Fibroblast of peridontal ligament (primary cell): ENCODE results near the gene CHPF.

Experiments used
- DNase-seq: peaks from one replicate; pipeline ENCODE4 v3.0.0-alpha.2; 2010; ENCODE audit errors: extremely low read depth

Gene CHPF

GRCh38 chr2:219543596-219544358 lies at the start of gene CHPF, which contains the start of gene TMEM198:
TSS of gene CHPF (minus strand) at chr2:219543809. CDS start at chr2:219543538, 271 bp downstream.
TSS of gene TMEM198 (plus strand) at chr2:219544028. CDS start at chr2:219544728, 700 bp downstream.
- peak; percentile 97 for DNase-seq

DNA sequence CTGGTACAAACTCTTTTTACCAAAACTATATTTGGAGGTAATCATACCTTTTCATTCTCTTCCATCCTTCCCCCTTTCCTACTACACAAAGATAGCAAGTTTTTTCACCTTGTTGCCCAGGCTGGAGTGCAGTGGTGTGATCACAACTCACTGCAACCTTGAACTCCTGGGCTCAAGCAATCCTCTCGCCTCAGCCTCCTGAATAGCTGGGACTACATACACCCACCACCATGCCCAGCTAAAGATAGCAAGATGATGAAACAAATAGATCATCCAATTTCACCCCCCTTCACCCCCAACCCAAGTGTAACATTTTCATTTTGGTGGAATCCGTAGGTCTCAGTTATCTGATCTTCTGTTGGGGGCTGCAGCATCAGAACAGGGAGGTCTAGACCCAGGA lies 49.5 kb upstream of the CHPF start:
- DNase-seq = no peak

GRCh38 chr2:219592736-219593135 lies 49.1 kb upstream of the CHPF start:
- DNase-seq = no peak

DNA sequence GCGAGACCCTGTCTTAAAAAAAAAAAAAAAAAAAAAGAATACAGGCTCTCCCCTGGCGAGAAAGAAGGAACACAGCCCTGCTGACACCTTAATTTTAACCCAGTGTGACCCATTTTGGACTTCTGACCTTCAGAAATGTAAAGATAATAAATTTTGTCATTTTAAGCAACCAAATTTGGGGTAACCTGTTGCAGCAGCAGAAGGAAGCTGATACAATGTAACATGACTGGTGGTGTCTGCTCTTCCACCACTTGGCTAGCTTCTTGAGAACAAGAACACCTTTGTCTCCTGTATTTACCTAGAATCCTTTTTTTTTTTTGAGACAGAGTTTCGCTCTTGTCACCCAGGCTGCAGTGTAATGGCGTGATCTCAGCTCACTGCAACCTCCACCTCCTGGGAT lies 47.5 kb upstream of the CHPF start:
- DNase-seq = no peak

DNA sequence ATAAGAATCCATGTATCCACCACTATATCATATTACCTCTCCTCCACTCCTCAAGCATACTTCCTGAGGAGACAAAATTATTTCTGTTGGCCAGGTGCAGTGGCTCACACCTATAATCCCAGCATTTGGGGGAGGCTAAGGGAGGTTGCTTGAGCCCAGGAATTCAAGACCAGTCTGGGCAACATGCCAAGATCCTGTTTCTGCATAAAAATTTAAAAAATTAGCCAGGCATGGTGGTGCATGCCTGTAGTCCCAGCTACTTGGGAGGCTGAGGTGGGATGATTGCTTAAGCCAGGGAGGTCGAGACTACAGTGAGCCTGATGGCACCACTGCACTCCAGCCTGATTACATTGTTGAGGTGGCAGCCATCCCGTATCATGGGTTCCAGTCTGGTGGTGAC lies 37.7 kb upstream of the CHPF start:
- no peak for DNase-seq

GRCh38 chr2:219578811-219579613 lies 35.4 kb upstream of the CHPF start:
- DNase-seq = peak; percentile 46

DNA sequence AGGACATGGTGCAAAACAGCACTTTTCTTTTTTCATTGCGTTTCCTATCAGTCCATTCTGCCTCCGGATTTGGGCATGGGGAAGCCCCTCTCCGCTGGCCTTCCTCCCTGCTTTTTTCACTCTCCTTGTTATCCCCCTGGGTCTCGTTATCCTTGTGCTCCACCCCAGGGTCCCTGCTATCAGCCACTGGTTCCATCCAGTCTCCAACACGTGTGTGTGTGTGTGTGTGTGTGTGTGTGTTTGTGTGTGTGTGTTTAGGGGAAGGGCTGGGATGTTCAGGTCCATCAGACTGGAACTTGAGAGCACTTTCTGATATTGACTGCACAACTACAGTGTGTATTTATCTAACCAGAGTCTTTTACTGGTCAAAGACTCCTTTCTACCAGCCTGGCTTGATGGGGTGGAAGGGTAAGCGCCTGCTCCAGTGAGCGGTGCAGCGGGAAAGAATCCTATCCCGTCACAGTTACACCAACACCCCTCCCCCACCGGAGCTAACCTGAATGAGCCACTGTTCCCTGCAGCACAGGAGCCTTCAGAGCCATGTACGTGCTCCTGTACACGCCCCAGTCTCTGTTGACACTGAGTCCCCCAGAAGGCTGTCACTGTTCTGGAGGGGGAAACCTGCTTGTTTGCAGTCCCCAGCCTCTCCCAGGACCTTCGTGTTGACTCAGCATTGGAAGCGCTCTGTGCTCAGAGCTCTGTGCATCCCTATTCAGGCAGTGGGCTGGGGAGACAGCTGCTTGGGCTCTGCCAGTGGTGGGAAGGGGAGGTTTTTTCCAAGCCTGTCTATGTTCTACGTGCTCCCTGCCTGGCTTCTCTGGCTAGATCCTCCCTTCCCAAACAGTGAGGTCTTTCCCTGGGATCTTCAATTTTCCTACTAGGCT lies 33.1 kb upstream of the CHPF start:
- no peak for DNase-seq

DNA sequence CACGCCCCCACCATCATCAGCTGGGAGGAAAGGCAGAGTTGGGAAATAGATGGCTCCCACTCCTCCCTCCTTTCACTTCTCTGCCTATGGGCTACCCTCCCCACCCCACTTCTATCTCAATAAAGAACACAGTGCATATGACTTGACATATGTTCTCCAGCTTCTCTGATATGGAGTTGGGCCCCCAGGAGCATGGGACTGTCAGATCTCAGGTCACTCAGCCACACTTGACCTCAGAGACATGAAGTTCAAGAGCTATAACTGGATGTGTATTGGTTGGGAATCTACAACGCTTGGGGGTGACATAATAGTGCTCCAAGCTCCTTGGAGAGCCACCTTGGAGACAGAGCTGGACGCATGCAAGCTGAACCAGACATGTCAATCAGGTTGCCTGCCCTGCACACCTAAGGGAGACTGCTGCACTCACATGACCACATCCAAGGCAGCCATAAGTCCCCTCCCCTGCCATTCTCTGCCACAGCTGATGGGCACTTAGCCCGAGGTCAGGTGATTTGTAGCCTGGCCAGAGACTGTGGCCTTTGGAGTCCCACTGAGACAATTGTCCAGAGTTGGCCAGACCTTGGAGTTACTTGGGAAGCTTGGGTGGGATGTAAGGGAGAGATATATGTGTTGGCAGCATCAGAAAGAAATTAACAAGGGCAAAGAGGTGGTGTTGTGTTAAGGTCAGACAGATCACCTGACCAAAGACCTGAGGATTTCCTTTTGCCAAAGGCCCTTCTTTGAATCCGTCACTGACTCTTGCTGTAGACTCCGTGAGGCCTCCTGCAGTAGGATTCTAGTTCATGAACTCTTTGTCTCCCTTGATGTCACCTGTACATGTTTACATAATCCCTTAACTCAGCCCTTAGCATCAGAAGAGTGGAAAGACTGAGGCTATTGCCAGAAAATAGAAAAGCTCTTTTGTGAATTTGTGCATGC lies 32.2 kb upstream of the CHPF start:
- DNase-seq = no peak

- no peak for DNase-seq
Observed at GRCh38 chr2:219574484-219575311, 31.1 kb upstream of the CHPF start.

DNA sequence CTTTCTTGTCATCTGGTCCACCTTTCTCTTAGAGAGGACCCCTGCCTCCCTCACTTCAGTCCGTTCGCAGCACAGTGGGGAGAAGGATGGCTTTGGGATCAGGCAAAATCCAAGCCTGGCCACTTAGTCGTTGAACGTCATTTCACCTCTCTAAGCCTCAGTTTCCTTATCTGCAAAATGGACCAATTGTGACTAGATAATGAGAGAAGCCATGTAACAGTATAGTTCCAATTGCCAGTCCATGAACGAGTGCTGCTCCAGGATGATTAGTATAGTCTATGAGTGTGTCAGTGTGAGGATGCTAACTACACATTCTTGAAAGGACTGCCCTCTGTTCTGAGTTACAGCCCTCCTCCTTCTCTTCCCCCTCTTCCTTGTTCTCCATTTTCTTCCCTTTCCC lies 29.6 kb upstream of the CHPF start:
- DNase-seq = no peak

DNA sequence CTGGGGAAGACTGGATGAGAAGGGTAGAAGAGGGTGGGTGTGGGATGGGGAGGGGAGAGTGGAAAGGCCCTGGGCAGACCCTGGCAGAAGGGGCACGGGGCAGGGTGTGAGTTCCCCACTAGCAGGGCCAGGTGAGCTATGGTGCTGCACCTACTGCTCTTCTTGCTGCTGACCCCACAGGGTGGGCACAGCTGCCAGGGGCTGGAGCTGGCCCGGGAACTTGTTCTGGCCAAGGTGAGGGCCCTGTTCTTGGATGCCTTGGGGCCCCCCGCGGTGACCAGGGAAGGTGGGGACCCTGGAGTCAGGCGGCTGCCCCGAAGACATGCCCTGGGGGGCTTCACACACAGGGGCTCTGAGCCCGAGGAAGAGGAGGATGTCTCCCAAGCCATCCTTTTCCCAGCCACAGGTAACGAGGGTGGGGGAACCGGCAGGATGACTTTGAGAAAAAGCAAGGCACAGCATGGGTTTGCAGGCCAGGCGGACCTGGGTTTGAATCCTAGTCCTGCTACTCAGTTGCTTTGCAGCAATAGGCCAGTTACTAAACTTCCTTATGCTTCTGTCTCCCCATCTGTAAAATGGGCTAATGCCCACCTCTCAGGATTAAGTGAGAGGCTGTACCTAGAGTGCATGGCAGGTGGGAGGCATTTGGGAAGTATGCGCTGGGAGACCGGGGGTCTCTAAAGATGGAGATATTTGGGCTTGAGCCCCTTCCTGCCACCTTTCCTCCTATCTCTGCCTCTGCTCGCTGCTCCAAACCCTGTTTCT lies 28.8 kb upstream of the CHPF start, which contains the start of gene INHA:
TSS of gene INHA (plus strand) at position 74 of the 765 bp plus-strand sequence. CDS start at position 139, 65 bp downstream.
- no peak for DNase-seq

DNA sequence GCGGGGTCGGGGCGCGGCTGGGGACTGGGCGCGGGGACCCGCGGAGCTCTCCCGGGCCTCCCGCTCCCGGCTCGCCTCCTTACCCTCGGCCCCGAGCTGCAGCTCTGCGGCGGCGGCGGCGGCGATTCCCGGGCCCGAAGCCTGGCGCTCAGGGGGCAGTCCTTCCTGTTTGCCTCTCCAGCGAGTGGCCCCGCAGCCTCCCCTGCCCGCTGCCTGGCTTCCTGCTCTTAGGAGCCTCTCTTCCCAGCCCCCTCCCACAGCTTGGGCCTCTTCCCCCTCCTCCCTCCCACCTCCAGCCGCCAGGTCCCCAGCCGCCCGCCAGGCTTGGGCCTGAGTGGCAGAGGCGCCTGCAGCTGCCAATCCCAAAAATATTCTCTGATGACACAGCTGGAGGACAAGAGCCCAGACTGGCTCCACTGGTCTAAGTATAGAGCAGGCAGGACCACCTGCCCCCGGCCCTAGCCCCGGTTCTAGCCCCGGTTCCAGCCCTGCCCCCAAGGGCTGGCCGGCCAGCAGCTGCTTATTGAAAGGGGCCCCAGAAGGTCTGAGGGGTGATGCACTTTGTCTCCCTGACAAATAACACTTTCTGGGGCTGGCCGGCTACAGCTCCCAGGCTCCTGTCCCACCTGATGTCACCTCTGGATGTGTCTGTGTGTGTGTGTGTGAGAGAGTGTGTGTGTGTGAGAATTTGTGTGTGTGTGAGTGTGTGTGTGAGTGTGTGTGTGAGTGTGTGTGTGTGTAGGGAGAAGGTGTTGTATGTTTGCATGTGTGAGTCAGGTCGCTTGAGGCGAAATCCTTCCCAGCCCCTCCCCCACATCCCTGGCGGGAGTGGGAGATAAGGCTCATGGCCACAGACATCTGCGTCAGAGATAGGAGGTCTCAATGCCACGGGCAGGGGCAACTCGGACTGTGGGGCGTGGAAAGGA lies 28.0 kb upstream of the CHPF start, which contains the start of gene OBSL1:
TSS of gene OBSL1 (minus strand) at position 229 of the 926 bp plus-strand sequence. CDS start 307 bp downstream, outside the sequence.
- peak; percentile 65 for DNase-seq

- no peak for DNase-seq
Observed at GRCh38 chr2:219570924-219571310, 27.3 kb upstream of the CHPF start.

- DNase-seq = peak; percentile 8
Observed at GRCh38 chr2:219570194-219570923, 26.8 kb upstream of the CHPF start.

DNA sequence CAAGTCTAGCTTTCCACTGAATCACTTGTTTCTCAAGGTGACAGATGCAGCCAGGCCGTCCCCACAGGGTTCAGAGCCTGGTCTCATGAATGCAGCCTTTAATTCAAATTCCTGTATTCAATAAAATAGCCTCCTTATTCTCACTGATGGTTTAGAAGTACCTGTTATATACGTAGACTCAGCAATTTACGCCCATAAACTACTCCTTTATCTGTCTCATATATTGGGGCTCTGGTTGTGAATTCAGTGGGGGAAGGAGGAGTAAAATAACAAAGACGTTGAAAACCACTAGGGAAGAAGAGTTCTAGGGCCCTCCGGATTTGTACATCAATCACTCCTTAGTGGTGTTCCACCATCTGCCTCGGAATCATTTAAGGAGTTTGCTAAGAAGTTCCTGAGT lies 26.0 kb upstream of the CHPF start:
- DNase-seq = no peak

- no peak for DNase-seq
Observed at GRCh38 chr2:219569041-219569440, 25.4 kb upstream of the CHPF start.

DNA sequence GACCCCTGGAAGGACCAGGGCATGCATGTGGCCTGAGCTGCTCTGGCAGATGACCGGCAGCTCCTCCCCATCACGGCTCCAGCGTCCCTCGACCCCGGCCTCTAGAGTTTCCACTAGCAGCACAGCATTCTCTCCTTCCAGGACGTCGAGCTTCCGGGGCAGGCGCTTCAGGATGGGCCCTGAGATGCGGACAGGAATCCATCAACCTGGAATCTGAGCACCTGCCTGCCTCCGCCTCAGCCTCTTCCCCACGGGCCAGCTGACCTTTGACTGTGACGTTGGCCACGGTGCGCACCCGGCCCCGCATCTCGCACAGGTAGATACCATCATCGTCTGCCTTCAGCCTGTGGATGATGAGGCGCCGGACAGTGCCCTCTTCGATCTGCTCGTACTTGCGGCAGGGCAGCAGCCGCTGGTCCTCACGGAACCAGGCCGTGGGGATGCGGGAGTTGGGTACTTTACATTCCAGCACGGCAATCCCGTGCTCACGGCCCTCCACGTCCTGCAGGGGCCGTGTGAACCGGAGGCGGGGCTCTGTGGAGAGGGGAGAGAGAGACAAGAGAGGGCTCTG lies 24.3 kb upstream of the CHPF start:
- no peak for DNase-seq
